ENCODE results near the gene POLE. TPM values are rescaled to one million over a fixed set of nuclear protein-coding genes. Genes with fewer than 3 reads are reported as not detected.

Gene POLE
- total and polyA plus RNA-seq, 2 experiments from 2014 or later = 26.6 to 34.2 TPM

DNA sequence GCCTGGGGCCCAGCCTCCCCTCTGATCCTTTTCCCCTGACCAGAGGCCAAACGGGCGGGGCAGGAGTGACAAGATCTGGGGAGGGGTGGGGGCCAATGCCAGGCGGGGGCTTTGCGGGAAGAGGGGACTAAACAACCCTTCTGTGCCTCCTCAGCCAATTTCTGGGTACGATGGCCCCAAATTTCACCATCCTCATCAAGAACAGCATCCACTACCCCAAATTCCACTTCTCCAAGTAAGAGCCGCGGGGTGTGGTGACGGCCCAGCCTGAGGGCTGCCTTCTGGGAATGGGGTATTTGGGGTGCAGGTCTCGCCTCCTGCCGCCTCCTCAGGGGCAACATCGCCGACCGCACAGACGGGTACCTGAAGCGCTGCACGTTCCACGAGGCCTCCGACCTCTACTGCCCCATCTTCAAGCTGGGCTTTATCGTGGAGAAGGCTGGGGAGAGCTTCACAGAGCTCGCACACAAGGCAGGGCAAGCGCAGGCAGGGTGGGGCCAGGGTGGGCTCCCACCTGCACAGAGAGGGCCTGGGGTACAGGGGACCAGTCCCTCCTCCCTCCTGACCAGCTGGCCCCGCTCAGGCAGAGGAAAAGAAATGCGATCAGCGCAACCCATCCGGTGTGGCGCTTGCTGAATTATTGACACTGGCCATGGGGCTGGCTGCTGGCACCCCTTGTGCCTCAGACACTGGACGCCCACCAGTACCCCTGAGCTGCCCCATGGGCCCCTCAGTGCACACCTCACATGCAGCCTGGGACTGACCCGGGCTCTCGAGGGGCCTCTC is 66.8 kb downstream of the POLE start:
- Histone ChIP-seq H4K20me1 (ENCODE audit: insufficient read depth, poor library complexity, severe bottlenecking) (no peaks in the 10 kb centered on the region), H3K27me3 (peaks cover 42% of the 10 kb centered on the region), H3K9me2 (replicated peaks; ENCODE audit: insufficient read depth) (no peaks in the 10 kb centered on the region), H3K27ac (no peak overlapping the region), H3K9me3 (ENCODE audit: low read depth) (peaks cover 5% of the 10 kb centered on the region), H3K4me2 (no peak overlapping the region), H3K4me1 (ENCODE audit: insufficient read depth) (peaks cover 7% of the 10 kb centered on the region), H3K4me3 (no peak overlapping the region), H3K79me2 (no peaks in the 10 kb centered on the region), H3K36me3 (replicated peaks; ENCODE audit: insufficient read depth, low read depth) (no peaks in the 10 kb centered on the region), H2AFZ (no peak overlapping the region)
- DNase-seq (ENCODE audit: low spot score) = no peak
- TF ChIP-seq EZH2 (IDR thresholded peaks at IDR 0.05; ENCODE audit: borderline replicate concordance) (no peak), EZH2phosphoT487 (IDR thresholded peaks at IDR 0.05; ENCODE audit: low read depth, severe bottlenecking, unreplicated experiment) (no peak)
- TF ChIP-seq, protein P1, sequence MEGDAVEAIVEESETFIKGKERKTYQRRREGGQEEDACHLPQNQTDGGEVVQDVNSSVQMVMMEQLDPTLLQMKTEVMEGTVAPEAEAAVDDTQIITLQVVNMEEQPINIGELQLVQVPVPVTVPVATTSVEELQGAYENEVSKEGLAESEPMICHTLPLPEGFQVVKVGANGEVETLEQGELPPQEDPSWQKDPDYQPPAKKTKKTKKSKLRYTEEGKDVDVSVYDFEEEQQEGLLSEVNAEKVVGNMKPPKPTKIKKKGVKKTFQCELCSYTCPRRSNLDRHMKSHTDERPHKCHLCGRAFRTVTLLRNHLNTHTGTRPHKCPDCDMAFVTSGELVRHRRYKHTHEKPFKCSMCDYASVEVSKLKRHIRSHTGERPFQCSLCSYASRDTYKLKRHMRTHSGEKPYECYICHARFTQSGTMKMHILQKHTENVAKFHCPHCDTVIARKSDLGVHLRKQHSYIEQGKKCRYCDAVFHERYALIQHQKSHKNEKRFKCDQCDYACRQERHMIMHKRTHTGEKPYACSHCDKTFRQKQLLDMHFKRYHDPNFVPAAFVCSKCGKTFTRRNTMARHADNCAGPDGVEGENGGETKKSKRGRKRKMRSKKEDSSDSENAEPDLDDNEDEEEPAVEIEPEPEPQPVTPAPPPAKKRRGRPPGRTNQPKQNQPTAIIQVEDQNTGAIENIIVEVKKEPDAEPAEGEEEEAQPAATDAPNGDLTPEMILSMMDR (IDR thresholded peaks at IDR 0.05; ENCODE audit: poor library complexity) = no peak
- WGBS (ENCODE audit: low lambda C conversion rate, missing lambda C conversion rate) = 76% methylated on average over 20 of the region's 29 CpGs

- TF ChIP-seq, protein P1 (IDR thresholded peaks at IDR 0.05; ENCODE audit: poor library complexity) = no peak
- TF ChIP-seq EZH2 (IDR thresholded peaks at IDR 0.05; ENCODE audit: borderline replicate concordance) = peak; percentile 51
- Histone ChIP-seq H3K79me2 (no peaks in the 10 kb centered on the region), H3K27me3 (peaks cover 45% of the 10 kb centered on the region), H3K27ac (no peak overlapping the region), H3K4me3 (no peak overlapping the region), H2AFZ (no peak overlapping the region), H3K4me1 (ENCODE audit: insufficient read depth) (peaks cover 7% of the 10 kb centered on the region), H3K9me3 (ENCODE audit: low read depth) (peaks cover 5% of the 10 kb centered on the region), H4K20me1 (ENCODE audit: insufficient read depth, poor library complexity, severe bottlenecking) (no peaks in the 10 kb centered on the region), H3K9me2 (replicated peaks; ENCODE audit: insufficient read depth) (no peaks in the 10 kb centered on the region), H3K4me2 (no peak overlapping the region), H3K36me3 (replicated peaks; ENCODE audit: insufficient read depth, low read depth) (no peaks in the 10 kb centered on the region)
- 64% methylated on average over 24 of the region's 53 CpGs for WGBS (ENCODE audit: low lambda C conversion rate, missing lambda C conversion rate)
- no peak for DNase-seq (ENCODE audit: low spot score)
These were observed 67.6 kb downstream of the POLE start for GRCh38 chr12:132619386-132620112.

DNA sequence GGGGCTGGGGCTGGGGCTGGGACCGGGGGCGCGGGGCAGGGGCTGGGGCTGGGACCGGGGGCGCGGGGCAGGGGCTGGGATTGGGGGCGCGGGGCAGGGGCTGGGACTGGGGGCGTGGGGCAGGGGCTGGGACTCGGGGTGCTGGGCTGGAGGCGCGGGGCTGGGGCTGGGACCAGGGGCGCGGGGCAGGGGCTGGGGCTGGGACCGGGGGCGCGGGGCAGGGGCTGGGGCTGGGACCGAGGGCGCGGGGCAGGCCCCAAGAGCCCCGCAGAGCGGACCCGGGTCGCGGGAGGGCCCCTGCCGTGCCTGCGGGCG is 68.1 kb downstream of the POLE start:
- H4K20me1 ChIP-seq (ENCODE audit: insufficient read depth, poor library complexity, severe bottlenecking) = no peaks in the 10 kb centered on the region
- 67% methylated on average over 1 of the region's 28 CpGs for WGBS (ENCODE audit: low lambda C conversion rate, missing lambda C conversion rate)
- H3K36me3 ChIP-seq (replicated peaks; ENCODE audit: insufficient read depth, low read depth) = no peaks in the 10 kb centered on the region
- peaks cover 5% of the 10 kb centered on the region for H3K9me3 ChIP-seq (ENCODE audit: low read depth)
- TF ChIP-seq, protein P1 (IDR thresholded peaks at IDR 0.05; ENCODE audit: poor library complexity) = no peak
- TF ChIP-seq EZH2phosphoT487 (IDR thresholded peaks at IDR 0.05; ENCODE audit: low read depth, severe bottlenecking, unreplicated experiment) = no peak
- no peak for TF ChIP-seq EZH2 (IDR thresholded peaks at IDR 0.05; ENCODE audit: borderline replicate concordance)
- peak overlapping the region; percentile 85 for H3K4me2 ChIP-seq
- H3K4me3 ChIP-seq = no peak overlapping the region
- no peak overlapping the region for H2AFZ ChIP-seq
- peaks cover 45% of the 10 kb centered on the region for H3K27me3 ChIP-seq
- no peaks in the 10 kb centered on the region for H3K79me2 ChIP-seq
- no peak for DNase-seq (ENCODE audit: low spot score)
- peaks cover 7% of the 10 kb centered on the region for H3K4me1 ChIP-seq (ENCODE audit: insufficient read depth)
- no peak overlapping the region for H3K27ac ChIP-seq
- H3K9me2 ChIP-seq (replicated peaks; ENCODE audit: insufficient read depth) = no peaks in the 10 kb centered on the region

All from hepatocyte (in vitro differentiated cells).